ENCODE measurements around the gene PARD3. TPM values are rescaled to one million over a fixed set of nuclear protein-coding genes. Genes with fewer than 3 reads are reported as not detected.

Gene PARD3
- total RNA-seq, 4 donors from 2014 or later, result 42.6 to 63.6 (median 55.2) TPM

DNA sequence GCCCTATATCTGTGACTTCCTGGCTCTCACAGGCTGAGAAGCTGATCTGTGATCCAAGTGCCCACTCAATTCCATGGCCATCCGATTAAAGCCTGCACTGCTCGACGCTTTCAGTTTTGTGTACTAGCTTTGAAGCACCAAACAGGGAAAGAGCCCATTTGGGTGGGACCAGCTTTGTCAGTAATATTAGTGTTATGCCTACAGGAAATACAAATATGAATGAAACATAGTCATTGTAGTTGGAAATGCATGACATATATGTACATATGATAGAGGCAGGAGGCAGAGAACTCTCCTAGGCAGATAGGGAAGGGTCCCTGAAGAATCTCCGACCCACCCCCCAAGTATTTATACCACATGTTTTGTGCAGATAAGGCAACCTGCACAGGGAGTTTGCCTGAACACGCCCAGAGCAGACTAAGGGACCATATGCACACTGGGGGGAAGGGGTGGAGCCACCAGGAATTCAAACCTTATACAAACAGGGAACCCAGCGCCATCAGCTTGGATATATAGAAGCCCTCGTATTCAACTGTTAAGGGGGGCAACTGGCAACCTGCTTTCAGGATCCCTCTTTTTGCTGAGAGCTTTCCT is 653.2 kb downstream of the PARD3 start:
- DNase-seq (ENCODE audit: low spot score in 2 of 2), result no peak
- Histone ChIP-seq H3K36me3 (peaks cover 0 to 5% (median 0%) of the 10 kb centered on the region in 3 donors), H3K9me3 (no peaks in the 10 kb centered on the region), H3K27me3 (no peaks in the 10 kb centered on the region), H3K4me1 (peaks cover 0 to 5% (median 0%) of the 10 kb centered on the region in 4 donors), H3K27ac (no peak overlapping the region), H3K4me3 (no peak overlapping the region)
- WGBS, 2 donors, result 90 to 96% methylated on average over 7 of the region's 7 CpGs
- TF ChIP-seq, protein P1, sequence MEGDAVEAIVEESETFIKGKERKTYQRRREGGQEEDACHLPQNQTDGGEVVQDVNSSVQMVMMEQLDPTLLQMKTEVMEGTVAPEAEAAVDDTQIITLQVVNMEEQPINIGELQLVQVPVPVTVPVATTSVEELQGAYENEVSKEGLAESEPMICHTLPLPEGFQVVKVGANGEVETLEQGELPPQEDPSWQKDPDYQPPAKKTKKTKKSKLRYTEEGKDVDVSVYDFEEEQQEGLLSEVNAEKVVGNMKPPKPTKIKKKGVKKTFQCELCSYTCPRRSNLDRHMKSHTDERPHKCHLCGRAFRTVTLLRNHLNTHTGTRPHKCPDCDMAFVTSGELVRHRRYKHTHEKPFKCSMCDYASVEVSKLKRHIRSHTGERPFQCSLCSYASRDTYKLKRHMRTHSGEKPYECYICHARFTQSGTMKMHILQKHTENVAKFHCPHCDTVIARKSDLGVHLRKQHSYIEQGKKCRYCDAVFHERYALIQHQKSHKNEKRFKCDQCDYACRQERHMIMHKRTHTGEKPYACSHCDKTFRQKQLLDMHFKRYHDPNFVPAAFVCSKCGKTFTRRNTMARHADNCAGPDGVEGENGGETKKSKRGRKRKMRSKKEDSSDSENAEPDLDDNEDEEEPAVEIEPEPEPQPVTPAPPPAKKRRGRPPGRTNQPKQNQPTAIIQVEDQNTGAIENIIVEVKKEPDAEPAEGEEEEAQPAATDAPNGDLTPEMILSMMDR (IDR thresholded peaks at IDR 0.05), result no peak
- TF ChIP-seq EP300 (IDR thresholded peaks at IDR 0.05) (no peak), POLR2A (IDR thresholded peaks at IDR 0.05) (no peak)

DNA sequence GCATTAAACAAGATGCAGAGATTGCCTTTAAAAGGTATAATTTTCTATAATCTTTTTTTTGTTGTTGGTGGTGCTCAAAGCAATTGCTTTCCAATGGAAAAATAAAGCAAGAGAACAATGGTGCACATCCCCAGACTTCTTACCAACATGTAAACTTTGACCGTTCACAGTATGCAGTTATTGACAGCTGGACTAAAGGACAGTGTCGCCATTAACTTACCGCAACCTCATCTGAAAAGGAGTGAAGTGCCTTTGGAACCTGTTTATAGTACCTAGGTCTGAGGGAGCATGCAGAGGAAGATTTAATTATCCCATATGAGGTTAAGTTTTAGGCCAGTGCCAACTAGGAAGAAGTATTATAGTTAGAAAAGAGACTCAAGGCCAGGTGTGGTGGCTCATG is 654.5 kb downstream of the PARD3 start:
- Histone ChIP-seq H3K4me1 (peaks cover 0 to 6% (median 0%) of the 10 kb centered on the region in 4 donors), H3K9me3 (no peaks in the 10 kb centered on the region), H3K36me3 (peaks cover 0 to 5% (median 0%) of the 10 kb centered on the region in 3 donors), H3K27me3 (no peaks in the 10 kb centered on the region), H3K27ac (no peak overlapping the region), H3K4me3 (no peak overlapping the region)
- no peak for DNase-seq (ENCODE audit: low spot score in 2 of 2)
- 94% methylated on average over 3 of the region's 3 CpGs for WGBS, 2 donors
- TF ChIP-seq POLR2A (IDR thresholded peaks at IDR 0.05) (no peak), EP300 (IDR thresholded peaks at IDR 0.05) (no peak)
- TF ChIP-seq, protein P1 (IDR thresholded peaks at IDR 0.05), result no peak

DNA sequence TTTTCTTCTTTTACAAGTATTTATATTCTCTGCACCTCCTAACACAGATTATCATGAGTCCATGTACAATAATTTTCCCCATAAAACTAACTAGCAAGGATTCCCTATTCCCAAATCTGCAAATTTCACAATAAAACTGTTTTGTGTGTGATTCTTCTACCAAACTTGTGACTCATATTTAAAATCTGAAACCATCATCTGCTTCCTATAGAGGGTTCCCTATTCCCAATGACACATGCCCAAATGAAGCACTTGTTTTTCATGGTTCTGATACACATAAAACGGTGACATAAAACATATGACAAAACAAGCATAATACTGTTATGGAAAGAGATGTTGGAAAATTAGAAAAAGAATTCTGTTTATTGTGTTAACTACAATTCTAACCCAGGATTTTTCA is 657.6 kb downstream of the PARD3 start:
- no peak for DNase-seq (ENCODE audit: low spot score in 2 of 2)
- no peaks in the 10 kb centered on the region for H3K27me3 ChIP-seq
- no peak overlapping the region for H3K4me3 ChIP-seq
- no peak for TF ChIP-seq EP300 (IDR thresholded peaks at IDR 0.05)
- no peak for TF ChIP-seq POLR2A (IDR thresholded peaks at IDR 0.05)
- TF ChIP-seq, protein P1 (IDR thresholded peaks at IDR 0.05), result no peak
- H3K4me1 ChIP-seq, result peaks cover 0 to 12% (median 0%) of the 10 kb centered on the region in 4 donors
- H3K27ac ChIP-seq, result no peak overlapping the region
- H3K36me3 ChIP-seq, result no peaks in the 10 kb centered on the region
- H3K9me3 ChIP-seq, result no peaks in the 10 kb centered on the region
- 80 to 85% methylated on average over 1 of the region's 1 CpG for WGBS, 2 donors

DNA sequence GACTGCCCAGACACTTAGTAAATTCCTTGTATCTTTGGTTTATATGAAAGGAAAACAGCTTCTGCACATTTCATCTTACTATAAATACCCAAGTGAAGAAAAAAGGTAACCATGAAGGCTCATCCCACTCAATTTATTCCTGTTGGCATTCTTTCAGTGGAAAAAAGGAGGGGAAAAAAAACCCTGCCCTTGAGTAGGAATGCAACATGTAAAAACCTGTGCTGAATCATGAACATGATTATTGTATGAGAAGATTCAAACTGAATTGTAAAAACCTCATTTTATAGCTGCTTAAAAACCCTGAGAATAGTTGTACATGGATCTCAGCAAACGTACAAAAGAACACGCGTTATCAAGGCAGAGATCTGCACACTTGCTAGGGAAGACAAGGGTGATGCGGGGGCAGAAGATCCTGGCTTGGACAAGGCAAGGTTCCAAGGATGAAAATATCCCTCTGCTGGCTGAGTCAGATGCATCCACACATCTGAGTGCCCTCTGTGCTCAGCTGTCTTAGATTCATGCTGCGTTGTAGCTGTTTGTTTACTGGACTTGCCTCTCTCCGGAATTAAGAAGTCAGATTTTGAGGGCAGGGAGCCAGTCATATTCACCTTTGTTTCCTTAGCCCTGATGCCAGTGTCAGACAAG is 658.2 kb downstream of the PARD3 start:
- Histone ChIP-seq H3K27me3 (no peaks in the 10 kb centered on the region), H3K4me3 (no peak overlapping the region), H3K4me1 (peaks cover 0 to 18% (median 0%) of the 10 kb centered on the region in 4 donors), H3K27ac (no peak overlapping the region), H3K36me3 (no peaks in the 10 kb centered on the region), H3K9me3 (no peaks in the 10 kb centered on the region)
- no peak for TF ChIP-seq EP300 (IDR thresholded peaks at IDR 0.05)
- TF ChIP-seq POLR2A (IDR thresholded peaks at IDR 0.05), result no peak
- TF ChIP-seq, protein P1 (IDR thresholded peaks at IDR 0.05), result peak in 1 of 5 experiments; percentile 6
- WGBS, 2 donors, result 46 to 60% methylated on average over 6 of the region's 6 CpGs
- DNase-seq (ENCODE audit: low spot score in 2 of 2), result no peak

DNA sequence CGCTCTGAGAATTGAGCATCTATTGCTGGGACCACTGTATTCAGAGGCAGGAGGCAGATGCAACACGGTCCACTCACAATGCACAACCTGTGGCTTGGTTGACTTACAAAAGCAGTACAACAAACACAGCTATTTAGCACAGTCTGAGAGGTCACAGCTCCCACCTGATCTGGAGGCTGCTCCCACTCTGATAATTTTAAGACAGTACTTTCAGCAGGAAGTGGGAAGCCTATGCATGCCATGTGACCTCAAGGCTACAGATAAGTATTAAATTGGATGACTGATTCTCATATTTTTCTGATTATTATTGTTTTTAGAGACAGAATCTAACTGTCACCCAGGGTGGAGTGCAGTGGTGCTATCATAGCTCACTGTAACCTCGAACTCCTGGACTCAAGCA is 659.3 kb downstream of the PARD3 start:
- Histone ChIP-seq H3K27ac (no peak overlapping the region), H3K4me3 (no peak overlapping the region), H3K27me3 (no peaks in the 10 kb centered on the region), H3K9me3 (no peaks in the 10 kb centered on the region), H3K36me3 (no peaks in the 10 kb centered on the region), H3K4me1 (peaks cover 0 to 21% (median 0%) of the 10 kb centered on the region in 4 donors)
- WGBS, 2 donors, result 73 to 85% methylated on average over 3 of the region's 3 CpGs
- TF ChIP-seq, protein P1 (IDR thresholded peaks at IDR 0.05), result no peak
- TF ChIP-seq POLR2A (IDR thresholded peaks at IDR 0.05) (no peak), EP300 (IDR thresholded peaks at IDR 0.05) (no peak)
- DNase-seq (ENCODE audit: low spot score in 2 of 2), result no peak
